ENCODE data around the gene RAPGEF4.
A peak's percentile ranks its signal among the peaks of the same experiment; 100 is the strongest.

Gene RAPGEF4

DNA sequence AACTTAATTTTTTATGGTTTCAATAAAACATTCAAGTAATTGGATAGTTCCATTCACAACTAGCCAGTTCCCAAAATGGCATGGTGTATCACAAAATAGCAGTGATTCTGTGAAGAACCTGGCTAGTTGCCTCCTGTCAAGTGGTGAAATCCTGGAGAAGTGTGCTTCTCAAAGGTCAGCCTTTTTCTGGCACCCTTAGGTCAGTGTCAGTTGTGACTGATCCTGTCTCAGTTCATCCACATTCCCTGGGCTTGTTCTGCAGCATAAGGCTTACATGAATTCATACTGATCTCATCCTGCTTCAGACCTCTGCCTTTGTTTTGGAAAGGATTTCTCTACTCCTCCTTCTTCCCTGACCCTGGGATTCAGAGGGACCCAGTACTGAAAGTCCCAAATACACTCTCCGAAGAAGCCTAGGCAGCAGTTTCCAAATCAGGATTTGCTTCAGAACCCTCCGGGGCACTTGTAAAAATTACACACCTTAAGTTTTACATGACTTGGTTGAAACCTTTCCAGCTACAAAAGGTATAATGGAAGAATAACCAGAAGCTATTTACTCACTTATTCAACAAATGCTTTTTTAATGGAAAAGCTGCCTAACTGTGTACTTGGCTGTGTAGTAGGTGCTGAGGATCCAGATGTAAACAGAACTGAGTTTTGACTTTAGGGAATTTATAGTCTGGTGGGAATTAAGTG, 351.0 kb downstream of the RAPGEF4 start:
- TF ChIP-seq, protein P1, sequence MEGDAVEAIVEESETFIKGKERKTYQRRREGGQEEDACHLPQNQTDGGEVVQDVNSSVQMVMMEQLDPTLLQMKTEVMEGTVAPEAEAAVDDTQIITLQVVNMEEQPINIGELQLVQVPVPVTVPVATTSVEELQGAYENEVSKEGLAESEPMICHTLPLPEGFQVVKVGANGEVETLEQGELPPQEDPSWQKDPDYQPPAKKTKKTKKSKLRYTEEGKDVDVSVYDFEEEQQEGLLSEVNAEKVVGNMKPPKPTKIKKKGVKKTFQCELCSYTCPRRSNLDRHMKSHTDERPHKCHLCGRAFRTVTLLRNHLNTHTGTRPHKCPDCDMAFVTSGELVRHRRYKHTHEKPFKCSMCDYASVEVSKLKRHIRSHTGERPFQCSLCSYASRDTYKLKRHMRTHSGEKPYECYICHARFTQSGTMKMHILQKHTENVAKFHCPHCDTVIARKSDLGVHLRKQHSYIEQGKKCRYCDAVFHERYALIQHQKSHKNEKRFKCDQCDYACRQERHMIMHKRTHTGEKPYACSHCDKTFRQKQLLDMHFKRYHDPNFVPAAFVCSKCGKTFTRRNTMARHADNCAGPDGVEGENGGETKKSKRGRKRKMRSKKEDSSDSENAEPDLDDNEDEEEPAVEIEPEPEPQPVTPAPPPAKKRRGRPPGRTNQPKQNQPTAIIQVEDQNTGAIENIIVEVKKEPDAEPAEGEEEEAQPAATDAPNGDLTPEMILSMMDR (conservative IDR thresholded peaks at IDR 0.05; ENCODE audit: low read length): no peak
- DNase-seq (ENCODE audit: low read depth): peak; percentile 50
- H3K4me3 ChIP-seq (ENCODE audit: low read length): no peak overlapping the region

DNA sequence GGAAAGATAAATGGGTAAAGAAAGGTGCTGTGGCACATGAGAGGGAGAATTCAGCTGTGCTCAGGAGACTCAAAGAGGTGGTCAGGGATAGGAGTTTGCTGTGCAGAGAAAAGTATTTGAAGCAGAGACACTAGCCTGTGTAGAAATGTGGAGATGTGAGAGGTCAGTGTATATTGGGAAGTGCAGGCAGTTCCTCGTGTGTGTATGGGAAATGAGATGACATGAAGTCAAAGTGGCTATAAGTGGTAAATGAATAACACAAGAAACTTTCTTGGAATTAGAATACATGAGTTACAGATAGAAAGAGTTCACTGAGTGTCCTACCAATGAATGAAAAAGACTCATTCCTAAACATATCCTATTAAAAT, 351.6 kb downstream of the RAPGEF4 start:
- H3K4me3 ChIP-seq (ENCODE audit: low read length): no peak overlapping the region
- DNase-seq (ENCODE audit: low read depth): peak; percentile 58
- TF ChIP-seq, protein P1 (conservative IDR thresholded peaks at IDR 0.05; ENCODE audit: low read length): no peak

DNA sequence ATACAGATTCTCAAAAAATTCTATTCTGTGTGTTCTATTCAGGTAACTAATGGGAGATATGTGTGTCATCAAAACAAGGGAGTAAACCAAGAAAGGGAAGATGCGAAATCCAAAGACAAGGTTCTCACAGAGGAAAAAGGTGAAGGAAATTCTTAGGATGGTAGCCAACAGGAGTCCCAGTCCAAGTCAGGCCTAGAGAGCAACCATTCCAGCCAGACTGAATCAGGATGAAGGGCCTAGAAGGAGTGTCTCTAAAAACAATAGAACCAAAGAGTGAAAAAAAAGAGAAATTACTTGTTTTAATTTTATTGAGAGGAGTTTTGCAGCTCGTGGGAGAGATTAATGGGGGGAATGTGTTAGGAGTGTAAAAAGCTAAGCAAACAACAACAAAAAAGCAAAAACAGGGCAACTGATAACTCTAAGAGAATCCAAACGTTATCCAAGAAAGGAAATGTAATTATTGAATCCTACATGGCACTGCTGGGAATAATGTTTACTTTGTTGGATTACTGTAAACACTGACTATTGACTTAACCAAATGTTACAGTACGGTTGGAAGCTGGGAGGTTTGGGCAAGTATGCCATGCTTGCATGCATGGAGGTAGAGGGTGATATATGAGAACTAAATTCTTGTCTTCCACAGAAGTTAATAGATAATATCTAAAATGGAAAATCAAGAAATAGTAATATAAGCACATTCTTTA, 352.3 kb downstream of the RAPGEF4 start:
- TF ChIP-seq, protein P1 (conservative IDR thresholded peaks at IDR 0.05; ENCODE audit: low read length): no peak
- no peak for DNase-seq (ENCODE audit: low read depth)
- no peak overlapping the region for H3K4me3 ChIP-seq (ENCODE audit: low read length)

DNA sequence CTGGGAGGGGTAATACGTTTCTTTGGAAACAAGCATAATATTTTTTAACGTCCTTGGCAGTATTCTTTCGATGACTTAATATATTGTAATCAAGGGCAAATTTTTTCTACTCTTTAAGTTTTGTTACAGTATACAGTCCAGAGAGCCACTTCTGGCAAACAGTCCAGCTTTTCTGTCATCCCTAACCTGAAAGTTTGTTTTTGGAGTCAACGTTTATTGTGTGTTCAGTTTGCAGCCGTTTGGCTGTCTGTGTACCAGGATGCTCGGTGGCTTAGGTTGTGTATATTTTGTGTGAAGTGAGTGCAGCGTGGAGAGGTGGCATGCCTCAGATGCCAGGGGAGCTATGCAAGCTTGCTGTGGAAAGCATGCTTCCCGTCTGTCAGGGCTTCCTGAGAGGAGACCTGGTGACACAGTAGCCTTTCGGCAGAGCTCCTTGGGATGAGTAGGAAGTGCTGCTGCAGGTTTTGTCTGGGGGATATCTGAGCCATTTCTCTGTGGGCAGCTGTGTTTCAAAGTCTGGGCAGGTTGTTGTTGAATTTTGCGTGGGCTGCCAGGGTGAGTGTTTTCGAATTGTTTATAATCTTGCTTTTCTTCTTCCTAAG, 354.7 kb downstream of the RAPGEF4 start:
- peak; percentile 74 for DNase-seq (ENCODE audit: low read depth)
- H3K4me3 ChIP-seq (ENCODE audit: low read length): peak overlapping the region; percentile 7; the same call in 1 of the 2 replicates
- TF ChIP-seq, protein P1 (conservative IDR thresholded peaks at IDR 0.05; ENCODE audit: low read length): no peak

DNA sequence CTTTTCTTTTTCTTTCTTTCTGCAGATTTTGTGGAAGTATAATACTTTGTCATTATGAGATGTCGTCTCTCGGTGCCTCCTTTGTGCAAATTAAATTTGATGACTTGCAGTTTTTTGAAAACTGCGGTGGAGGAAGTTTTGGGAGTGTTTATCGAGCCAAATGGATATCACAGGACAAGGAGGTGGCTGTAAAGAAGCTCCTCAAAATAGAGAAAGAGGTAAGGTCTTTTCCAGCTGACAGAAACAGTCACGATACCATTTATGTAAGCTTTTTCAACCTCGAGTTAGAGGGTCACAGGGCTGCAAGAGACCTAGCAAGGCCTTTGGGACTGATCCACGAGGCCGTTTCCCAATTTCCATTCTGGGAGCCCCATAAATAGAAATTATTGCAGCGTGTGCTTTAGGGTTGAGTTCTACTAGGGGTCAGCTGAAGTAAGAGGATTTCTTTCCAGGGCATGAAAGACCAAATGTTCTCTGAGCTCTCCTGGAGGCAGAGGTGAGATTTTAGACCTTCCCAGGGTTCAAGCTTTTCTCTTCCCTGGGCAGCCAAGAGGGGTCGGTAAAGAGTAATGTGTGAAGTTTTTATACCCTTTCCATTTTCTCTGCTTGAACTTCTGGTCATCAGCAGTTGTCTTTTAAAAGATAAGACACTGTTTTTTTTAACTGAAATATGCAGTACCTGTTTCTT, 355.5 kb downstream of the RAPGEF4 start:
- no peak for DNase-seq (ENCODE audit: low read depth)
- TF ChIP-seq, protein P1 (conservative IDR thresholded peaks at IDR 0.05; ENCODE audit: low read length): peak; percentile 38
- peak overlapping the region; percentile 7; the same call in 1 of the 2 replicates for H3K4me3 ChIP-seq (ENCODE audit: low read length)

DNA sequence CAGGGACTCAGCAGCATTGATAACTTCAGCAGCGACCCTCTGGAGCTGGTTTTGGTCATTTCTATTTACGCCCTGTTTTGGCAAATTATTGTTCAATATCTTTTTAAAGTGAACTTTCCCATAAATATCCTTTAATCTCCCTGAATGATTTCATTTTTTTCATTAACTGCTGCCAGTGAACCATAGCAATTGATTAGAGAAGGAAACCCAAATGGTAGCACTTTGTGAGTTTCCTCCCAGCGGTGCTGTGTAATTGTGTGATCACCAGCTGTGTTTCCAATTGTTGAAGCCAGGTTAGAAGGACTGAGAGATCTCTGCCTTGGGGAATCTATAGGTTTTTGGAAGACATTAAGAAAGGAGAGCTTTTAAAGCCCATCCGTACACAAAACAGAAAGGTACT, 356.3 kb downstream of the RAPGEF4 start:
- H3K4me3 ChIP-seq (ENCODE audit: low read length): no peak overlapping the region
- no peak for DNase-seq (ENCODE audit: low read depth)
- TF ChIP-seq, protein P1 (conservative IDR thresholded peaks at IDR 0.05; ENCODE audit: low read length): no peak
